Fibroblast of villous mesenchyme (primary cell): Measurements from ENCODE around the gene ARSH. TPM values are rescaled to one million over a fixed set of nuclear protein-coding genes. Genes with fewer than 3 reads are reported as not detected.
A peak's percentile ranks its signal among the peaks of the same experiment; 100 is the strongest.
"Not testable (repeated sequence)": the region's sequence is repeated elsewhere in the genome, so short reads cannot be mapped to it uniquely, and the experiment has no call there.

Experiments
- DNase-seq: peaks from one replicate; pipeline ENCODE4 v3.0.0-alpha.2; 2010; ENCODE audit warnings: low read depth
- H3K4me3 ChIP-seq: 2 replicates; pipeline ENCODE4 v1.5.1; 2011; ENCODE audit warnings: low read depth, mild to moderate bottlenecking, low read length
- CTCF ChIP-seq: IDR thresholded peaks from 2 replicates; pipeline ENCODE4 v1.5.1; 2012; ENCODE audit warnings: low read depth, mild to moderate bottlenecking, low read length; ENCODE audit not compliant: insufficient read depth
- total RNA-seq: library from RNA; depleted of rRNA; stranded (reverse); fragments of >200 nt; gene quantifications from 2 replicates; pipeline ENCODE4 v1.2.3, GENCODE V29; 2012

The ARSH gene
- total RNA-seq, 1 donor, result not detected

GRCh38 chrX:2967012-2967411 is 39.3 kb upstream of the ARSH start:
- no peak for TF ChIP-seq CTCF
- no peak overlapping the region for H3K4me3 ChIP-seq
- DNase-seq, result no peak

- no peak for TF ChIP-seq CTCF
- H3K4me3 ChIP-seq, result no peak overlapping the region
- no peak for DNase-seq
Observed at GRCh38 chrX:2967584-2967983, 38.8 kb upstream of the ARSH start.

- peak overlapping the region; percentile 18 for H3K4me3 ChIP-seq
- TF ChIP-seq CTCF, result no peak
- DNase-seq, result peak; percentile 38
Observed at GRCh38 chrX:2967998-2968909, 38.1 kb upstream of the ARSH start.

GRCh38 chrX:2969021-2969420 is 37.3 kb upstream of the ARSH start:
- no peak for DNase-seq
- TF ChIP-seq CTCF, result no peak
- H3K4me3 ChIP-seq, result no peak overlapping the region

- TF ChIP-seq CTCF, result no peak
- DNase-seq, result no peak
- no peak overlapping the region for H3K4me3 ChIP-seq
Observed at GRCh38 chrX:2972391-2972790, 34.0 kb upstream of the ARSH start.

GRCh38 chrX:2974961-2975360 is 31.4 kb upstream of the ARSH start:
- no peak for DNase-seq
- no peak for TF ChIP-seq CTCF
- no peak overlapping the region for H3K4me3 ChIP-seq

- not testable (repeated sequence) for H3K4me3 ChIP-seq, DNase-seq
Observed at GRCh38 chrX:2978639-2979038, 27.7 kb upstream of the ARSH start.
